GM18858 (cell line): ENCODE measurements around the gene NCOA1.
"Not testable (repeated sequence)": the region's sequence is repeated elsewhere in the genome, so short reads cannot be mapped to it uniquely, and the experiment has no call there.

Experiments
- ATAC-seq: cut with Tn5 transposase; IDR thresholded peaks from one replicate; pipeline ENCODE4 v1.9.1; 2021; ENCODE audit not compliant: unreplicated experiment

The NCOA1 gene

DNA sequence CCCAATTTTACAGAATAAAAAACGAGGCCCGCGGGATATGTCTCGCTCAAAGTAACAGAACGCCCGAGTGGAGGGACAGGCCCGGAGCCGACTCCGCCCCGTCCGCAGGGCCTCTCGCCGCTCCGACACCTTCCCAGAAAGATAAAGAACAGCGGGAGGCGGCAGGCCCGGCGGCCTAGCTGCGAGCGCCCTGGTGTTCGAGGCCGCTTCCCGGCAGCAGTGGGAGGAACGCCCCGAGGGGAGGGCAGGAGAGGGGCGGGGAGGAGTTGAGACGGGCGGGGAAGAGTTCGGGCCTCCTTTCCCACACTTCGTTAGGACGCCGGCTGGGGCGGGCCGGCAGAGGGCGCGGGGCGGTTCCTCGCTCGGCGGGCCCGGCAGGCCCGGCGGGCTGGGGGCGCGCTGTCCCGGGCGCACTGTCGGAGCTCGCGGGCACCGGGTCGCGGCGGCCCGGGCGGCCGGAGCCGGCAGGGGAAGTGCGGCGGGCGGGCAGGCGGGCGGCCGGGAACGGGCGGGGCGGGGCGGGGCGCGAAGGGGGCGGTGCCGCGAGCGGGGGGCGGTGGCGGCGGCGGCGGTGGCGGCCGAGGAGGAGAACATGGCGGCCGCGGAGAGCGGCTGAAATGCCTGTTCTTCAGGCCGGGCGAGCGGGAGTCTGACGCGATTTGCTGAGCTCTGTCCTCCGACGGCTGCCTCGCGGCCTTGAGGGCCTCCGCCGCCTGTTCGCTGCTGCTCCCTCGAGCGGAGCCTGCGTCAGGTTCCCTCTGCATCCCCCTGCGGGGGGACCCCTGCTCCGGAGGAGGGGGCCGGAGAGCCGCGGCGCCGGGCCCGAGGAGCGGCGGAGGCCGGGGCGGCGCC, at the start of gene NCOA1:
TSS of gene NCOA1 (plus strand) at position 565 of the 852 bp plus-strand sequence. CDS start 167,424 bp downstream, outside the sequence.
- ATAC-seq: peak; percentile 53

DNA sequence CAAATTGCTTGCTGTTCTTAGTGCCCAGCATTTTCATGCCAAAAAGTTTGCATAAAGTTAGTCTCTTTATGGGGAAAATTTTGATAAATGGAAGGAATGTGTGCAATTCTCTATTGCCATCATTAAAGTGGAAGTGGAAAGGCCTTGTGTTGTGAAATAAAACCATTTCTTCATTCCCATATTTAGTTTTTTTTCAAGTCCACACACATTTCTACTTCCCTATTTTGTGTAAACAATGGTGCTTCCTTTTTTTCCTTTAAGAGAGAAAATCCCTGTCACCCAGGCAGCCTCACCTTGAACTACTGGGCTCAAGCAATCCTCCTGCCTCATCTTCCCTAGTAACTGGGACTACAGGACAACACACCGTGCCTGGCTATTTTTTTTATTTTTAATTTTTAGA, 42.3 kb upstream of the NCOA1 start:
- no peak for ATAC-seq

DNA sequence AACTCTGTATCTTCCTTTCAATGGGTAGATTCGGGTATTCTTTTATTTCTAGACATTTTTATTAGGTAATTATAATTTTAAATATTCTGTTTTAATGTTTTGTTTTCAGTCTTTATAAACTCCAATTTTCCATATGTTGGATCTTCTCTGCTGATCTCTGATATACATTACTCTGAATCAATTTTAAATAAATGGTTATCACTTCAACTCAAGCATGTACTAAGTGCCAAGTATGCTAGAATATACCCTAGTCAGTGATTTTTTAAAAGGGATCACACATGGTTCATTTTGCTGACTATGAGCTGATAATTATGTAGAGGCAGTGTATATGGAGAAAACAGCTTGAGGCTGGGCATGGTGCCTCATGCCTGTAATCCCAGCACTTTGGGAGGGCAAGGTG, 41.7 kb upstream of the NCOA1 start:
- no peak for ATAC-seq

DNA sequence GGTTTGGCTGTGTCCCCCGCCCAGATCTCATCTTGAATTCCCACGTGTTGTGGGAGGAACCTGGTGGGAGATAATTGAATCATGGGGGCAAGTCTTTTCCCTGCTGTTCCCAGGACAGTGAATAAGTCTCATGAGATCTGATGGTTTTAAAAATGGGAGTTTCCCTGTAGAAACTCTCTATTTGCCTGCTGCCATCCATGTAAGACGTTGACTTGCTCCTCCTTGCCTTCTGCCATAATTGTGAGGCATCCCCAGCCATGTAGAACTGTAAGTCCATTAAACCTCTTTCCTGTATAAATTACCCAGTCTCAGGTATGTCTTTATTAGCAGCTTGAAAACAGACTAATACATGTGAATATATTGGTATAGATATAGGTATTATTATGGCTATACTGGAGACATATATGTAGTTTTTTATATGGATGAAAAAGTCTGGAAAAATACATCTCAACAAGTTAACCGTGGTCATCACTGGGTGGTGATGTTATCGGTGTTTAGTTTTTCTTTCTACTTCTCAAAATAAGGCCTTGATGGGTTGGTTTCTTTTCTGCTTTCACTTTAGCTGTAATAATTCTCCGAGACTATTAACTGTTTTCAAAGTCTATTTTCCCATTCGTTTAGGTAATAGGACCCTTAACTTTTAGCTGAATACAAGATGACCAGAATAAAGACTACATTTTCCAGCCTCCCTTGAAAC, 39.1 kb upstream of the NCOA1 start:
- ATAC-seq: no peak

DNA sequence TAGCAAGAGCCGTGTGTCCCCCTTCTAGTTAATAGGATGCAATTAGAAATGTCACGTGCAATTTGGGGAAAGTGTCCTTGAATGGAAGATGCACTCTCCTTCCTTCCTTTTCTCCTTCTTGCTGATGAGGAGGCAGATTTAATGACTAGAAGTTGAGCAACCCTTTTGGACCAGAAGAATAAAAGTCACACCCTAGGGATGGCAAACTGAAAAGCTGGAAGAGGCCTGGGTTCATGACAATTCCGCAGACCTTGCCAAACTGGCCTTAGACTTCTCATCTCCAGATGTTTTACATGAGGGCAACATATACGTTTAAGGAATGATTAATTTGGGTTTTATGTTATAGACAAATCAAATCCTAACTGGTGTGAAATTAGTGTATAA, 38.6 kb upstream of the NCOA1 start:
- ATAC-seq: no peak

DNA sequence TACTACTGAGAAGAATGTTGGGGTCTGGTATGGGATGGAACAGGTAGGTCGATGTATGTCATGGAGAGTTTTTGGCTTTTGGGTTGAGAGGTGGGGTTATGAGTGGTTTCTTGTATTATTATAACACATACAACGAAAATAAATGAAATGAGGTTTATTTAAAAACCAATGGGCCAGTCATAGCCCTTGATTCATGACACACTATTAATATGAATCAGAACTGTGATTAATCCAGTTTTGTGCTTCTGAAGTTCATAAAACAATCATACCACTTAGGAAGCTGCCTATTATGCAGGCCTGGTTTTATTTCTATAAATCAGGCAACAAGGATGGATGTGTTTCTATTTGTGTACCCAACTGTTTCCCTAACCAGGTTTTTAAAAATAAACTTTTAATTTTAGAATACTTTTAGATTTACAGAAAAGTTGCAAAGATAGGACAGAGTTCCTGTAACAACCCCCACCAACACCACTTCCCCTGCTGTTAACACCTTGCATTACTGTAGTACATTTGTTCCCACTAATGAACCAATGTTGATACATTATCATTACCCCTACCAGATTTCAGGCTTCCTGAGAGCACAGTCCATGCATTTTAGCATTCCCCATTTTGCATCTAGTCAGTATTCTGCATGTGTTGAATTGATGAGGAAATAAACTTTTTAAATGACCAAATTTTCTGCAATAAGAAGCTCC, 37.5 kb upstream of the NCOA1 start:
- ATAC-seq: no peak

DNA sequence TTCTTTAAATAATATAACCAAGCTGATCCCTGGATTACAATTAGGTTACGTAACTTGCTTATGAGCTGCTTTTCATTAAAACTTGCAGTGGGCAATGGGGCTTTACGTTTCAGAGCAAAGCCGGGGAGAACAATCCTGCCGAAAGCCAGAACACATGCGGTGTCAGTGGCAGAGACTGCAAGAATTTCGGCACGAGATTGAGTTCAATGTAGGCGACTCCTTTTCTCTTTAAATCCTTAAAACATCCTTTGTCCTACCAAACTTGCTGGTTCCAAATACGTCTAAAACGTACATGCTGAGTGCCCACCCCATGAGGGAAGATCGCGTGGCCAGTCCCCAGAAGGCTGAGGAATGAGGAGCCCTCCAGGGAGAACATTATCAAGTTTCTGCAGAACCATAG, 36.8 kb upstream of the NCOA1 start:
- ATAC-seq: no peak

DNA sequence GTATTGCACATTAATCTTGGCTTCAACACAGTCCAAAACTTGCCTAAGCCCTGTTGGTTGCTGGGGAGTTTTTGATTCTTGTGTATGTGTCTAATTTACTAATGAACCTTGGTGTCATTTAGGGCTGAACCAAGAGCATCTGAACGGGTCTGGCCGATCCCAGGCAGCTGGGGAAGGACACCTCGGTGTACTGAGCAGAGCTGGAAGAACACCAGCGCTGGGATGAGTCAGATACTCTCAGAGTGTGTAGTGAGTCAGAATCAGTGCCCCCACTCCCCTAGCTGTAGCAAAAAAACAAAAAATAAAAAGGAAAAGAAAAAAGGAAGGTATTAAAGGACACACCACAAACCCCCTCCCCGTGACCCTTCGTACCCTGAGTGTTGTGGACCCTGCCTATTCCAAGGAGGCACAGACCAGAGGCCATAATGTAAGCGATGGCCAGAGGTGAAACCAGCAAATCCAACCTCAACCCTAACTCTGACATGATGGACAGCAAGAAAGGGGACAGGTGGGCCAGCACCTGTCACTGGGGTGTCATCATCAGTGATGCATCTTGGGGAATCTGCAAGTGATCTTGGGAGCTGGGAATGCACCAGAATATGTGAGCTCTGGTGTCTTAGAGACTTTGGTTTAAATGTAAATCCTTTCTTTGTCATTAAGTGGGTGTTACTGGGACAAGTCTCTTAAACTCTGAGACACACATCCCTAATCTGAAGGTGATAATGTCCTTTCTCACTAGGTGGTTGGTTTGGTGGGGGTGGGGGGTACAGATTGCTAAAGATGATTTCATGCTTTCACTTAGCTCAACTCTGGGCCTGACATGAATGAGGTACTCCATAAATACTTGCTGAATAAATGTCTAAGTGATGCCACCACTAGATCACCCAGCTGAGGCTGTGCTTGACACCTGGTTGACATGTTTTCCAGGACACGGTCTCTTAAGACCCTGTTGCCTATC, 34.2 kb upstream of the NCOA1 start:
- no peak for ATAC-seq

DNA sequence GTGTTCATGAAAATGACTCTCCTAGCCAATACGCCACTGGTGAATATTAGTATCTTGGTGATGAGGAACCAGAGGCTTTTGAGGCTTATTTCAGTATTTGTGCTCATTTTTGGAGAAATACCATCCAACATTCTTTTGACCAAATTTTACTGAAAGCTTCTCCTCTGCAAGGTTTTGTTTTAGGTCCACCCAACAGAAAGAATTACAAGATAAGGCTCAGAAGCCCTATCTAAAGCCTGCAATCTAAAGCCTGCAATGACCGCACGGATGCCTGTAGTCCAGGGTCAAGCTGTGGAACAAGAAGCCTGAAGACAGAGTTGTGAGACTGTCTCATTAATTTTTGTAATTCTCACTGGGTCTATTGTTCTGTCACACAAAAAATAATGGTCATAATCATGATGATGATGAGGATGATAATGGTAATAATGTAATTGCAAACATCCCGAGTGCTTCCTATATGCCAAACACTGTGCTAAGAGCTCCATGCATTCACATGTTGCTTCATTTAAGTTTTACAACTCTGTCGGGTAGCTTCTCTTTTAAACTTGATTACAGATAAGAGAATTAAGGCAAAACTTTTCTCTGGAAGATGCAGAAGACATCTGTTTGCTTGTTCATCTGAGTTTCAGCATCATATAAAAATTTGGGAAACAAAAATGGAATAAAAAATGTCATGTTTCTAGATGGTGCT, 33.2 kb upstream of the NCOA1 start:
- no peak for ATAC-seq

DNA sequence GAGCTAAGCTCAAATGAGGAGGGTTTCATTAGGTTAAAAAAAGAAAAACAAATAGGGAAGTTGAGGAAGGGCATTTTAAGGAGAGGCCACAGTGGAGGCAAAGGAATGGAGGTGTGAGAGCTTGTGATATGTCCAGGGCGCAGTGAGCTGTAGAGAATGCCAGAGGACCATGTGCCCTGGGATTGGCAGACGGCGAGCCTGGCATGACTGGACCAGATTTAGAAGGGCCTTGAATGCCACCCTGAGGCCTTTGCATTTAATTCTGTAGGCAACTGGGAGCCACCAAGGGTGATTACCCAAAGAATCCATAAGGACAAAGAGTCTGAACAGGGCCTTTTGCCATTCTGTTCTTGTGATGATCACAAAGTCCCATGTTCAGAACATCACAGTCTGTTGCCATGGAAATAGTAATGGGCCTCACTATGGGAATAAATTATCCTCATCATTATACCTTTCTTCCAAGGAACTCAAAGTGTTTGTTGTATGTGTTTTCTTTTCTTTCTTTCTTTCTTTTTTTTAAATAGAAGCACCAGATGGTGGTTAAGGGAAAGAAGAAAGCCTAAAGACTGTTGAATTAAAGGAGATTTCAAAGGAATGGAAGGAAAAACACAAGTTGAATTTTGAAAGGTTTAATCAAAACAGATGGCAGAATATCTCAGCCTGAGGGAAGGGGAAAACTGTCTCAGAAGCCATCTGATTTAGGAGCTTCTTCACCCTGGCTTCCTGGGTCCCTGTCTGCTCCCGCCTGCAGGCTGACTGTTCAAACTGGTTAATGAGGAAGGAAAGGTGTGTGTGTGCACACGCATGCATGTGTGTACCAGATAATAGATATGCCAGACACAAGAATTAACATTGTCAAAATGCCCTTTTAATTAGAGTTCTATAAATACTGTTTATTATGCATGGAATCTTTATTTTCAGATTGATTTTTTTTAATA, 31.6 kb upstream of the NCOA1 start:
- no peak for ATAC-seq

DNA sequence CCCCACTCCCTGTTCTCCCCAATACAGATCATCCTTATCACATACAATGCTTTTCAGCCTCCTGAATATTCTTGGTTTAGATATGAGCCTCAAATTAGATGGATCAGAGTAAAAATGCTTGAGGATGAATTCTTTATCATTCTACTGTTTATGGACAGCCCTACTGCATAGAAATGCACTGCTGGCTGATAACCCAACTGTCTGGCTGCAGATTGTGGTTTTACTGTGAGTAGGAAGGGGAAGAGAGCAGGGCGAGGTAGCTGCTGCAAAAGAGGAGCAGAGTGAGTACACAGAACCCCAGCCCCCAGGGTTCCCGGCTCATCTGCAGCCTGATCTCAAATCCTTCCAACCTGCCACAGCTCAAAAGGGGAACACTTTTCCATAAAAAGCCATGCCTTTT, 29.4 kb upstream of the NCOA1 start:
- no peak for ATAC-seq

DNA sequence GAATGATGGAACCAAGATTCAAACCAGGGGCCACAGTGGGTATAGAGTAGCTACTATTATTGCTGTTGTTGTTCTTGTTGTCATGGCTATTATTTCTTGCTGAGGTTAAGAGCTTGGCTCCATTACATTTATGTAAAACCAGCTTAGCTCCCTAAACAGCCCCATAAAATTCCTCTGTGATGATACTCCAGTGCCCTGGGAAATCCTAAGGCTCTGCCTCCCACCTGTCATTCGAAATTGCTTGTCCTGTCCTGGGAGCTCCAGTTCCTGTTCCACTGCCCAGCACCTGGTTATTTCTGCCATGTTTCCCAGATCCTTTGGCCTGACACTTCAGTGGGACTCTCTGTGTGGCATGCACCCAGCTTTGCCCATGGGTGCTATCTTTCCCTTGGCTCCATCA, 27.8 kb upstream of the NCOA1 start:
- ATAC-seq: no peak

DNA sequence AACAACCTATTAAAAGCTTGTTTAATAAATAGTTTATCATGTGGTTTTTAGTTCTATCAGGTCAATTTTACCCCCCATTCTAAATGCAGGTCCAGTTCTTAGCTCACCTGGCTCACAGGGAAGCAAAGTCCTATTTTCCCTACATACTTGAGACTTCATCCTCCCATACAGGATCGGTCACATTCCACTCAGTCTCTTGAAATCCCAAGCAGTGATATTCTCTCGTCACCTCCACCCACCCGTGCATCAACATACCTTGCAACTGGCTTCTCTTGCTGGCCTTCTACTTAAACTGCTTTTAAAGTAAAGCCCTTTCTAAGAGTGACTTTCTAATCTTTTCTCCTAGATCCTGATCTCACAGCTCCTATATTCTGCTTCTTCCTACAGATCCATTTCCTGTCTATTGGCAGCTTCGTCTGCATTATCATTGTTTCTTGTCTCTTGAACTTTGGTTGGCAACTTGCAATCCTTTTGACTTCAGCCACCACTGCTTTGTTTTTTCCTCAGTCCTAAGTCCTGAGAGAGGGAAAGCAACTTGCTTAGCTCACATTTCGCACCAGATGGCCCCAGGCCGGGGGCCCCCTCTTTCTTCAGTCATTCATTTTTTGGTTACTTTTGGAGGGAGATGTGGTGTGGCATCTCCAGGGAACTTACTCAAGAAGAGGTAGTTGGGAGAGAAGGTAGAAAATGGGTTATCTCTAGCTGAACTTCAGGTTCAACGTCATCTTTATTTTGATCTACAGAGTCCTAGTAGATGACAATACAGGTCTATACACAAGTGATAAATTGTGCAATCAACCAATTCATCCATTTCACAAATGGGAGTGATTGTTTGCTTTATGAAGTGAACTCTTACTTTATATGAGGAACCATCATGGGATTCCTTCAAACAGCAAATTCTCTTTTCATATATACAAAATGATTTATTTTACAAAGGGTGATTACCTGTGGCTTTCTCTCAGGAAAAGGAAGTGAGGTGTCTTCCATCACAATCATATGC, 23.9 kb upstream of the NCOA1 start:
- ATAC-seq: no peak

DNA sequence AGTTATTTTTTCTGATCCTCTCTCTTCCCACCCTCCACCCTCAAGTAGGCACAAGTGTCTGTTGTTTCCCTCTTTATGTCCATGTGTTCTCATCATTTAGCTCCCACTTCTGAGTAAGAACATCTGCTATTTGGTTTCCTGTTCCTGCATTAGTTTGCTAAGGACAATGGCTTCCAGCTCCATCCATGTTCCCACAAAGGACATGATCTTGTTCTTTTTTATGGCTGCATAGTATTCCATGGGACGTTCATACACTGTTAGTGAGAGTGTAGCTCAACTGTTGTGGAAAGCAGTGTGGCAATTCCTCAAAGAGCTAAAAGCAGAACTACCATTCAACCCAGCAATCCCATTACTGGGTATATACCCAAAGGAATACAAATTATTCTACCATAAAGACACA, 22.6 kb upstream of the NCOA1 start:
- not testable (repeated sequence) for ATAC-seq

DNA sequence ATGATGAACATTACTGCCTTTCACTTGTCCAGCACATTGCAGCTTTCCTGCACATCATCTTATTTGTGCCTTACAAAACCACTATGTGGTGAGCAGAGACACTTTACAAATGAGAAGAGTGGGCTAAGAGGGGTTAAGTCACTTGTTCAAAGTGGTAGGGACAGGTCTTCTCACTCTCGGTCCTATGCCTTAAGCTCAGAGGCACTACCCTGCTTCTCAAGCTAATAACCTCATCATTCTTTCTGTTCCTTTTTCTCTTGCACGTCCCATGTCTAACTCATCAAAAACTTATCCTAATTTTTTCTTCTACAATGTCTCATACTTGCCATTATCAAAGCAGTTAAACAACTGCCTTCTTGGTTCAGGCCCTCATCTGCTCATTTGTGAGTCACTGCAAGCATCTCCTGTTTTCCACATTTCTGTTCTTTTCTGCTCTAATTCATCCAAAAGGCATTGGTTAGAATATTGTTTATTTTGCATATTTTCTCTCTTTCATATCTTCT, 21.9 kb upstream of the NCOA1 start:
- ATAC-seq: no peak

DNA sequence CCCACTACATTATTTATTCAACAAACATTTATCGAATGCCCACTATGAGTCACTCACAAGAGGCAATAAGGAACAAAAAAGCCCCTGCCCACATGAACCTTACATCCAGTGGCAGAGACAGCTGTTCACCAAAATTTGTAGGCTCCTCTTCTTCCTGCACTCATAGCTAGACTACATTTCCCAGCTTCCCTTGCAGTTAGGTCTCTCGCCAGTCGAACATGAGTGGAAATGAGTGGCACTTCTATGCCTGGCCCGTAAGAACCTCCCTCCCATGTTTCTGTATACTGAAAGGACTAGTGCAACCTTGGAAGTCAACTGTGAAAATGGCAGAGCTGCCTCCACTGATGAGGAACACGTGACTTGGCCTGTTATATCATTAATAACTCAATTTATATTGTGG, 19.4 kb upstream of the NCOA1 start:
- no peak for ATAC-seq

DNA sequence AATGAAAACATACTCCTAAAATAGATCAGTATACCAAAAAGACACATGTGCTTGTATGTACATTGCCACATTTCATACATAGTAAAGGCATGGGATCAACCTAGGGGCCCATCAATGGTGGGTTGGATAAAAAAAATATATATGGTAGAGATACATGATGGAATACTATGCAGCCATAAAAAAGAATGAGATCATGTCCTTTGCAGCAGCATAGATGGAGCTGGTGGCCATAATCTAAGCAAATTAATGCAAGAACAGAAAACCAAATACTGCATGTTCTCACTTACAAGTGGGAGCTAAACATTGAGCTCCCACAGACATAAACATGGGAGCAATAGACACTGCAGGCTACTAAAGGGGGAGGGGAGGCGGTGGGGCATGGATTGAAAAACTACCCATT, 18.6 kb upstream of the NCOA1 start:
- no peak for ATAC-seq

DNA sequence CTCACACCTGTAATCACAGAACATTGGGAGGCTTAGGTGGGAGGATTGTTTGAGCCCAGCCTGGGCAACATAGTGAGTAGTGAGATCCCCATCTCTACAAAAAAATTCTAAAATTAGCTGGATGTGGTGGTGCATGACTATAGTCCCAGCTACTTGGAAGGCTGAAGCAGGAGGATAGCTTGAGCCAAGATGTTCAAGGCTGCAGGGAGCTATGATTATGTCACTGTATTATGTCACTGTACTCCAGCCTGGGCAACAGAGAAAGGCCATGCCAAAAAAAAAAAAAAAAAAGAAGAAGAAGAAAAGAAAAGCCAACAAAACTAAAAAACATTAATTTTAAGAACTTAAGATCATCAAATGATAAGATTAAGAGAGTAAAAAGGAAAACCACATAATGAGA, 17.4 kb upstream of the NCOA1 start:
- no peak for ATAC-seq
